Dendritic cell treated with granulocyte-macrophage colony-stimulating factor and Interleukin-4, amounts not matched to agents 40 ng/mL and 50 ng/mL, for 4 days (primary cell): ENCODE data around the gene RBSN.
"Not testable (repeated sequence)": the region's sequence is repeated elsewhere in the genome, so short reads cannot be mapped to it uniquely, and the experiment has no call there.

ENCODE experiments used
- H3K27ac Mint-ChIP-seq: one replicate; pipeline ENCODE4 v1.8.0; 2022; ENCODE audit warnings: mild to moderate bottlenecking, mixed read lengths
- H3K27me3 Mint-ChIP-seq: one replicate; pipeline ENCODE4 v1.8.0; 2022; ENCODE audit warnings: mild to moderate bottlenecking, mixed read lengths
- H3K36me3 Mint-ChIP-seq: one replicate; pipeline ENCODE4 v1.8.0; 2022; ENCODE audit warnings: low read depth, mixed read lengths
- H3K4me1 Mint-ChIP-seq: one replicate; pipeline ENCODE4 v1.8.0; 2022; ENCODE audit warnings: low read depth, mixed read lengths
- H3K4me3 Mint-ChIP-seq: one replicate; pipeline ENCODE4 v1.8.0; 2022; ENCODE audit warnings: mild to moderate bottlenecking, moderate library complexity, mixed read lengths
- H3K9me3 Mint-ChIP-seq: one replicate; pipeline ENCODE4 v1.8.0; 2022; ENCODE audit warnings: mixed read lengths
- intact Hi-C: fragments of 100-400 bp; cut with micrococcal nuclease; formaldehyde crosslinking; loops from one replicate; pipeline ENCODE4 v1.15.0; 2022

The RBSN gene

DNA sequence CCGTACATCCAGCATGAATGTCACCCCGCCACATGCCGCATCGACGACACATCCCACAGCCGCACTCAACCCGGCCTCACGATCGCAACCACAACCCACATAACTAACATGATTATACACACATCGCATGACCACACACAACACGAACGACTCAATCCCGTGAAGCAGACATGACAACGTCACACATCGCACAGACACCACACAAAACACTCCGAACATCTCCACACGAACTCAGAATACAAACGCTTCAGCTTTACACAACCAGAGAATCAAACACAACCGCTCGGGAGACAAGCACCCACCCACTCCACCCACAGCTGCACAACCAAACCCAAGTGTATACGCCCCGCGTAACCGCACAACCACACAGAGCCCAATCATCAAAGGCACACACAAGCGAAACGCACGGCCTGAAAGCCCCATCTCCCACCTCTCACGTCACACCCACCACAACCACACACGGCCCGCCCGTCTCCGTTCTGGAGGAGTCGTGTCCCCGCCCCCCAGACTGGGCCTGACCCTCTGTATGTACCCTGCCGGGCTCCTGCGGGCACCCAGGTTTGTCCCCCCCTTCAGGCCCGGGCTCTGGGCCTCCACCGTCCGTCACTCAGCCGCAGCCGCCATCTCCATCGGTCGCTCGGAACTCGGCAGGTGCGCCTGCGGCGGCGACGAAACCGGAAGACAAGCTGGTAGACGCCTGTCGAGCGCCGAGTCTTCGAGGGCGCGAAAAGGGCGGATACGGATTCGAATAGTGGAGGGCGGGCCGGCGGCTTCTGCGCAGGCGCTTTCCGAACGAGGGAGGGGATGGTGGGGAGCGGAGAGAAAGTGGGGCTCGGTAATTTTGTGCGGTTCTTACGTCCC, at the start of gene RBSN:
RBSN (minus strand) TSS at position 646 of the 861 bp plus-strand sequence. CDS start 3,028 bp downstream, outside the sequence.
- Mint-ChIP-seq H3K9me3 (no peaks in the 10 kb centered on the region), H3K4me1 (peaks cover 49% of the 10 kb centered on the region), H3K4me3 (peak within 1 kb of the TSS; percentile 88), H3K36me3 (peaks cover 34% of the 10 kb centered on the region), H3K27ac (peak within 1 kb of the TSS; percentile 95), H3K27me3 (no peaks in the 10 kb centered on the region)
- intact Hi-C loops, result loop anchor here (2.0 to 5.0 kb wide), 2 partner anchors 34 to 109 kb away; partner anchors contain the start of genes CAPN7 and MRPS25

DNA sequence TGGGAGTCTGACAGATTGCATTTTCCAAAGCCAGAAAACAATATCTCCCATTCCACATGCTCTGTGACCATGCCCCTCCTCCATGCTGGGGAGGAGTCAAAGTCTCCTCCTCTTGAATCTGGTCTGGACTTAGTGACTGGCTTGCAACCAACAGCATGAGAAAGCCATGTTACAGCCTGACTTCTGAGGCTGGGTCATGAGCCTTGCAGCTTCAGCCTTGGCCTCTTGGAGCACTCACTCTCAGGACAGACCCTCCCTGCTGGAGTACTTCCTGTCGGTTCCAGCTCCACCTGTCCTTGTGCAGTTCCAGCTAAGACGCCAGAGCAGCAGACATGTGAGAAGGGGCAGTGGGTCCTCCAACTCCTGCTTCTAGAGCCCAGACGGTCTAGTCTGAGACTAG, 49.7 kb upstream of the RBSN start:
- no peak overlapping the region for H3K27ac Mint-ChIP-seq
- H3K27me3 Mint-ChIP-seq, result peaks cover 14% of the 10 kb centered on the region
- no peaks in the 10 kb centered on the region for H3K4me1 Mint-ChIP-seq
- intact Hi-C loops, result no loop called here
- no peaks in the 10 kb centered on the region for H3K9me3 Mint-ChIP-seq
- H3K36me3 Mint-ChIP-seq, result no peaks in the 10 kb centered on the region
- no peak overlapping the region for H3K4me3 Mint-ChIP-seq

DNA sequence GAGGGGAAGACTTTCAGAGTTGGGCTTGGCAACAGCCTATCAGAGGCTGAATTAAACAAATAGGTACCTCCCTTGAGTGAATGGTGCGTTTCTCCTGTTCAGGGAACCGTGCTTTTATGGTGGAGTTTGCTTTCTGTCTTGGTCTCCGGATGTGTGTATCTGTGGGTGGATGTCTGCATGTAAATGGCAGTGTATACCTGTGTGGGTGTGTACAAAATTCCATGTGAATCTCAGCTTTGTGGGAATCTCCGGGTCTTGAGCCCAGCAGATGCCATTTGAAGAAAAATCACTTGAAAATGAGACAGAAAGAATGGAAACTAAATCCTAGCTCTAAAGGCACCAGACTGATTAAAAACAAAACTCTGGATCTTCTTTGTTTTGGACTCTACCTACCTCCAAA, 37.9 kb upstream of the RBSN start:
- H3K4me1 Mint-ChIP-seq, H3K9me3 Mint-ChIP-seq, H3K4me3 Mint-ChIP-seq, H3K27me3 Mint-ChIP-seq, H3K36me3 Mint-ChIP-seq, intact Hi-C loops, H3K27ac Mint-ChIP-seq: not testable (repeated sequence)

DNA sequence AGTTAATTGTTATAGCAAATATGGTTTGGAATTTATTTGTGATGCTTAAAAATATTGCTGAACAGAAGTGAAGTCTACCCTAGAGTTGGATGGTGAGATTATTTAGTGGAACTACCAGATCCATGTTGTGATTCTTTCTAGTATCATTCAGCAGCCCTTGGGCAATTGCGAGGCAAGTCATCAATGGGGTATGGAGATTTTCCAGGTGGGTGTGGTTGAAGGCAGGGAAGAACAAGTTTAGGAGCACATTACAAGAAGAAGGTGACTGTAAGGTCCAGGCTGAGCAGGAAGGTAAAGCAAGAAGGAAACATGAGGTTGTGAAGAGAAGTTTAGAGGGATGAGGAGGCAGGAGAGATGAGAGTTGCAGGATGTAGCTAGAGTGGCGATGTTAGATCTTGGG, 36.0 kb upstream of the RBSN start:
- H3K9me3 Mint-ChIP-seq, intact Hi-C loops, H3K4me3 Mint-ChIP-seq, H3K27me3 Mint-ChIP-seq, H3K36me3 Mint-ChIP-seq, H3K4me1 Mint-ChIP-seq, H3K27ac Mint-ChIP-seq: not testable (repeated sequence)

DNA sequence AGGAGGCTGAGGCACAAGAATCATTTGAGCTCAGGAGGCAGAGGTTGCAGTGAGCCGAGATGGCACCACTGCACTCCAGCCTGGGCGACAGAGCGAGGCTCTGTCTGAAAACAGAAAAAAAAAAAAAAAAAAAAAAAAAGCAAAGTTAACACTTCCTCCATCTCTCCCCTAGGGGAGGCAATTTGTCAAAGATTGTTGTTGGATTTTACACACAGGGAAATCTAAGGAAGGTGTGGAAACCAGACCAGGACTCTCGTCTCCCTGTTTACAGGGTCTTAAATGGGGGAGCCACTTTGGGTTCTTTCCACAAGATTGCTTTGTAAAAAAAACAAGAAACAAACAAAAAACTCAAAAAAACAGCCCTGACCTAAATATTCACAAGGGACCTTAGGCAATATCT, 29.5 kb upstream of the RBSN start:
- H3K4me1 Mint-ChIP-seq, H3K4me3 Mint-ChIP-seq, intact Hi-C loops, H3K27me3 Mint-ChIP-seq, H3K9me3 Mint-ChIP-seq, H3K27ac Mint-ChIP-seq, H3K36me3 Mint-ChIP-seq: not testable (repeated sequence)

DNA sequence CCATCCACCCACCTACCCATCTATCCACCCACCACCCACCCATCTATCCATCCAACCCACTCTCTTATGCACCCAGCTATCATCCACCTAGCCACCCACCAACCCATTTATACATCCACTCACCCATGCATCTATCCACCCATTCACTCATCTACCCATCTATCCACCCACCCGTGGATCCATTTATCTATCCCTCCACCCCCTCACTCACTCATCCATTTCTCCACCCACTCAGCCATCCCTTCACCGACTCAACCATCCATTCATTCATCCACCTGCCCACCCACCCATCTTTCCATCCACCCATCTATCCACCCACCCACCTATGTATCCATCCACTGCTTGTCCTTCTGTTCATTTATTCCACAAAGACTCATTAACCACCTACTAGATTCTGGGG, 28.0 kb upstream of the RBSN start:
- H3K4me1 Mint-ChIP-seq, H3K27me3 Mint-ChIP-seq, H3K36me3 Mint-ChIP-seq, intact Hi-C loops, H3K4me3 Mint-ChIP-seq, H3K9me3 Mint-ChIP-seq, H3K27ac Mint-ChIP-seq: not testable (repeated sequence)

DNA sequence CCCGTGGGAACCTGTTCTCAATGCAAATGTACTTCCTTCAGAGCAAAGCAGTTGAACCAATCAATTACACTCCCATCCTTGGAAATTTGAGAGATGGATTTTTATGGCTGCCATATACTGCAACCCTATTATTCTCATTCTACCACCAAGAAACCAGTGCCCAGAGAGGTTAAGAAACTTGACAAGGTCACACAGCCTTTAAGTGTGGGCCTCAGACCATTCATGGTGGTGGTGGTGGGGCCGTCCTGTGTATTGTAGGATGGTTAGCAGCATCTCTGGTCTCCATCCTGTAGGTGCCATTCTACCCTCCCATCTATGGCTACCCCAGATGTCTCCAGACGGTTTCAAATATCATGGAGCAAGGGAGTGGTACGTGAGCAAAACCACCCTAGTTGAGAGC, 23.4 kb upstream of the RBSN start:
- intact Hi-C loops, result no loop called here
- Mint-ChIP-seq H3K9me3 (peaks cover 7% of the 10 kb centered on the region), H3K27ac (no peak overlapping the region), H3K4me1 (peaks cover 10% of the 10 kb centered on the region), H3K27me3 (peaks cover 12% of the 10 kb centered on the region), H3K4me3 (no peak overlapping the region), H3K36me3 (no peaks in the 10 kb centered on the region)

DNA sequence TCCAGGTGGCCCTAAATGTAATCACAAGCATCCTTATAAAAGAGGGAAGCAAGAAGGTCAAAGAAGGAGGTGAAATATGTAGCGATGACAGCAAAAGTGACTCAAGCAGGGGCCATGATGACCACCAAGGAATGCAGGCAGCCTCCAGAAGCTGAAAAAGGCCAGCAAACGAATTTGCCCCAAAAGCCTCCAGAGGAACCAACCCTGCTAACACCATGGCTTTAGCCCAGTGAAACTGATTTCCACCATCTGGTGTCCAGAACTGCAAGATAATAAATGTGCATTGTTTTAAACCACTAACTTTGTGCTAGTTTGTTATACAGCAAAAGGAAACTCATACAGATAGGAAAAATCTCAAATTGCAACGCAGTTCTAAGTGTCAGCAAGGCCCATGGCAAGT, 23.0 kb upstream of the RBSN start:
- H3K9me3 Mint-ChIP-seq, result peaks cover 7% of the 10 kb centered on the region
- H3K4me1 Mint-ChIP-seq, result peaks cover 10% of the 10 kb centered on the region
- H3K4me3 Mint-ChIP-seq, result no peak overlapping the region
- H3K27me3 Mint-ChIP-seq, result peaks cover 11% of the 10 kb centered on the region
- H3K27ac Mint-ChIP-seq, result no peak overlapping the region
- H3K36me3 Mint-ChIP-seq, result no peaks in the 10 kb centered on the region
- intact Hi-C loops, result no loop called here

DNA sequence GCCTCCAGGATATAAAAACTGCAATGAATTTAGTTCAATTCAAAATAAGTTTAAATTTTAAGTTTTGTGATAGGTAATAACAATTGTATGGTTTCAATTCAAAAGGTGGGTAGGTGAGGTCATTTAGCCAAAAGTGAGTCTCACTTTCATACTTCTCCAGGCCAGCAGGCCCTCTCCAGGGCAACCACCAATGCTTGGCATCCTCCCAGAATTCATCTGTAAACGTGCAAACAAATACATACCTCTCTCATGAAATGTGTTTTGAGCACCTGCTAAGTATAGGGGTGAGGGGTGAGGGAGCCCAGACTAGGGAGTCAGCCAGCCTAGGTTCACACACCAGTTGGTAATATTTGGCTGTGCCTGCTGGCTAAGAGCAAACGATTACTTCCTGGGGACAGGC, 22.0 kb upstream of the RBSN start:
- Mint-ChIP-seq H3K4me1 (peaks cover 10% of the 10 kb centered on the region), H3K9me3 (peaks cover 7% of the 10 kb centered on the region), H3K27me3 (peaks cover 11% of the 10 kb centered on the region), H3K4me3 (no peak overlapping the region), H3K27ac (no peak overlapping the region), H3K36me3 (no peaks in the 10 kb centered on the region)
- intact Hi-C loops, result no loop called here

DNA sequence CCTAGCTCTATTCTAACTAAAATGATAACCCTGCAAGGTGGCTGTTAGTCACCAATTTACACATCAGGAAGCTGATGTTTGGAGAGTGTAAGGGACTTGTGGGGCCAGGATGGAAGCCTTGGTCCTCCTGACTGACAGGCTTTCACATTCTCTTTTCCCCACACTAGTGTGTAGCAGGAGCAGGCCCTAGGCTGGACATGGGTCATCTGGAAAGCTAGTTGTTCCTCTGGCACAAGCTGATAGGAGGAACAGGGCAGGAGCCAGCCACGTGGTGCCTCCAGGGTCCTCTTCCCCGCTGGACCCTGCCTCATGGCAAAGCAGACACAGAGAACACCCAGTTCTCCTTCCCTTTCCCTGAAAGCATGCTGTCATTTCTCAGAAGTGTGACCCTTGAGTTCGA, 18.1 kb upstream of the RBSN start:
- intact Hi-C loops, result no loop called here
- peaks cover 11% of the 10 kb centered on the region for H3K27me3 Mint-ChIP-seq
- no peak overlapping the region for H3K27ac Mint-ChIP-seq
- H3K4me3 Mint-ChIP-seq, result no peak overlapping the region
- H3K9me3 Mint-ChIP-seq, result no peaks in the 10 kb centered on the region
- H3K4me1 Mint-ChIP-seq, result peaks cover 5% of the 10 kb centered on the region
- H3K36me3 Mint-ChIP-seq, result no peaks in the 10 kb centered on the region

DNA sequence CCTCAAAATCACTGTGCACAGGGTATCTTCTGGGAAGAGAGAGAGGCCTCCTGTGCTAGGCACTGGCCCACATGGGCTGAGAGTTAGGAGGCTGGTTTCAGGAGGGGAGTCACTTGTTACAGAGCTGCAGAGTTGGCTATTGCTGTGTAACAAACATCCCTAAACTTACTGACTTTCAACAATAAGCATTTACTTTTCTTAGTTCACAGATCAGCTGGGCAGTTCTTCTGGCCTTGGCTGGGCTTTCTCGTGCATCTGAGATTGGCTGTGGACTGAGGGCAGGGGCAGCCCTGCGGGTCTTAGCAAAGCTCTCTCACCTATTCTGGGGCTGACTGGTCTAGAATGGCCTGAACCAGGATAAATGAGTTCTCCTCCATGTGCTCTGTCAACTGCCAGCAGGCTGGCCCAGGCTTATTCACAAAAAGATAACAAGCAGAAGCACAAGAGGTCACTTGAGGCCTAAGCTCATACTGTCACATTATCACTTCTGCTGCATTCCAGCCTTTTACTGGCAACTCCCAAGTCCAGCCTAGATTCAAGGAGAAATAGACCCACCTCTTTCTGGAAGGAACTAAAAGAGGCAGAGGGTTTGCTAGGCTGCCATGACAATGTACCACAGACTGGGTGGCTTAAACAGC, 17.2 kb upstream of the RBSN start:
- Mint-ChIP-seq H3K36me3 (no peaks in the 10 kb centered on the region), H3K4me3 (no peak overlapping the region), H3K9me3 (no peaks in the 10 kb centered on the region), H3K4me1 (peaks cover 5% of the 10 kb centered on the region), H3K27me3 (peaks cover 11% of the 10 kb centered on the region), H3K27ac (no peak overlapping the region)
- intact Hi-C loops, result no loop called here

DNA sequence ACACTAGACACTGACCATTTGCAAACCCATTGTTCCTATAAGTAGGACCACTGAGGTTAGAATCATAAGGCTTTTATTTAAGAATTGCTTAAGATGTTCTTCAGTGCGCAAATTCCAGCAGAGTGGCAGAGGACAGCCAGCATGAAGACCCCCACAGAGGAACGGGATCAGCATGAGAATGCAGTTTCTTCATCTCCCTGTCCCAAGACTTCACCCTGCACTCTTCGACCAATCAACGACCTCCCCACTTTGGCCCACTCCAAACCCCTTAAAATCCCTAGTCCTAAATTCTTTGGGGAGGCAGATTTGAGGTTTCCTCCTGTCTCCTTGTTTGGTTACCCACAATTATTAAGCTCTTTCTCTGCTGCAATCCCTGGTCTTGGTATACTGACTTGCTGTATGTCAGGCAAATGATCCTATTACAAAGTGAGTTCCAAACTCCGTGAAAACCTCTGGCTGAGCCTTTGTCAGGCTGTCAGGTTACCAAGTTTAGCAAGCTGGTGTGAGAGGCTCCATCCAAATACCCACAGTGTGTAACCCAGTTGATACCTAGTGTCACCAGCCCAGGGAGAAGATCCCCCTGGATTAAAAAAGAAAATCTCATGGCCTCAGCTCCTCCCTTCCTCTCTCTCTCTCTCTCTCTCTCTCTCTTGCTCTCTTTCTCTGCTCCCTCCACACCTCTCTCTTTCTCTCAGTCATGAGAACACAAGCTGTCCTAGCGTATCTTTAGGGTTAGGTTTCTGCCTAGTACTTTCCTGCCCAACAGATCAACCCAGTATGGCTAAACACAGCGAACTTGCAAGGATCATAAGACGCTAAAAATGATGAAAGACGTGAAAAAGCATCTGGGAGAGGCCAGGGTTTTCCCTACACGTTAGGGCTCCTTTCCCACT, 15.8 kb upstream of the RBSN start:
- intact Hi-C loops, result no loop called here
- Mint-ChIP-seq H3K27me3 (peaks cover 13% of the 10 kb centered on the region), H3K4me1 (peaks cover 5% of the 10 kb centered on the region), H3K4me3 (no peak overlapping the region), H3K36me3 (no peaks in the 10 kb centered on the region), H3K9me3 (no peaks in the 10 kb centered on the region), H3K27ac (no peak overlapping the region)

DNA sequence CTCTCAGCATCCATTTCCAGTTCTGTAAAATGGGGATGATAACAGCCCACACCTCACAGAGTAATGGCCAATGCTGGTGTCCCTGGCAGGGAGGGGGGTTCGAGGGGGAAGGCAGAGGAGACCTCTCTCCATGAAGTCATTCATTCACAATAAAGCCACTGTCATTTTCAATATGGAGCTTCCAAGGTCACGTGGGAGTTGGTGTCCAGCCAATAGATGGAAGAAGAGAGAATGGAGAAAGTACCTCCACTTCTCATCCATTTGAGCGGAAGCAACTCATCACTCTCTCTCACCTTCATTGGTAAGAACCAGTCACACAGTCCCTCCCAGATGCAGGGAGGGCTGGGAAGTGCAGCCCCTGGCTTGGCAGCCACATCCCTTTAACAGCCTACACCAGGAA, 14.9 kb upstream of the RBSN start:
- Mint-ChIP-seq H3K27me3 (peaks cover 10% of the 10 kb centered on the region), H3K4me3 (no peak overlapping the region), H3K27ac (no peak overlapping the region), H3K4me1 (peaks cover 5% of the 10 kb centered on the region), H3K36me3 (no peaks in the 10 kb centered on the region), H3K9me3 (no peaks in the 10 kb centered on the region)
- intact Hi-C loops, result no loop called here

DNA sequence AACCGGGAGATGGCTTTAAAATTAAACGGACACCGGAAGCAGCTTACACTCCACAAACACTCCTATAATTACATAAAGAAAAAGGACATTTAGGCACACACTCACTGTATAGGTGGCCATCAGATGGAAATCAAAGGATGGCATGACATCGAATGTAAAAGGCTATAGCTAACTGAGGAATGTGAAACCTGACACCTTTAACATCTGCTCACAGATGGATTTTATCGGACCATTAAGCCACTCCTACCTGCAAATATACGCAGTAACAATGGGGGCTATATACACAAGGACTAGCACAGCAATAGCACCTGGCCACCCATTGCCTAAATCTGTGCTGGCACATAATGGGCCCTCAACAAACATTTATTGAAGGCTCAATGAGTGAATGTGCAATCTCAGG, 14.5 kb upstream of the RBSN start:
- Mint-ChIP-seq H3K4me3 (no peak overlapping the region), H3K27ac (no peak overlapping the region)
- intact Hi-C loops, result no loop called here

More for the DNA sequence above, 14.5 kb upstream of the RBSN start:
- Mint-ChIP-seq H3K9me3 (no peaks in the 10 kb centered on the region), H3K36me3 (no peaks in the 10 kb centered on the region), H3K4me1 (peaks cover 5% of the 10 kb centered on the region), H3K27me3 (peaks cover 10% of the 10 kb centered on the region)
